Vagina (tissue), 2 donors: ENCODE measurements around the gene RIN3. TPM values are rescaled to one million over a fixed set of nuclear protein-coding genes. Genes with fewer than 3 reads are reported as not detected.

Source experiments
- DNase-seq, 2 donors: peaks; one replicate each; pipeline ENCODE4 v3.0.0-alpha.2; 2017; ENCODE audit errors: extremely low spot score in 2 of 2
- H3K27ac ChIP-seq: fragments of 200-600 bp; sonication (generic); one replicate; pipeline ENCODE4 v1.5.1; 2019
- H3K27me3 ChIP-seq: fragments of 200-600 bp; sonication (generic); one replicate; pipeline ENCODE4 v1.5.1; 2019
- H3K36me3 ChIP-seq, 2 donors: fragments of 200-600 bp; sonication (generic); one replicate each; pipeline ENCODE4 v1.5.1; 2017 to 2019
- H3K4me1 ChIP-seq: fragments of 200-600 bp; sonication (generic); one replicate; pipeline ENCODE4 v1.5.1; 2019
- H3K4me3 ChIP-seq, 2 donors: fragments of 200-600 bp; sonication (generic); 1 replicate in 1 of 2; 2 replicates in 1 of 2; pipeline ENCODE4 v1.5.1; 2016 to 2019
- H3K9me3 ChIP-seq: fragments of 200-600 bp; sonication (generic); one replicate; pipeline ENCODE4 v1.5.1; 2019
- POLR2A ChIP-seq, 2 donors: fragments of 450-650 bp; IDR thresholded peaks; one replicate each; pipeline ENCODE4 v1.6.1; 2017; ENCODE audit warnings: antibody characterized with exemption in 2 of 2, mild to moderate bottlenecking in 2 of 2, moderate library complexity in 2 of 2
- POLR2AphosphoS5 ChIP-seq, 2 donors: sonication (generic); formaldehyde crosslinking; IDR thresholded peaks; one replicate each; pipeline ENCODE4 v1.9.0; 2017; ENCODE audit warnings: antibody characterized with exemption in 2 of 2, mild to moderate bottlenecking in 2 of 2, low read depth in 1 of 2; ENCODE audit not compliant: insufficient read depth in 1 of 2
- intact Hi-C: fragments of 100-400 bp; cut with DNase I; formaldehyde crosslinking; loops from one replicate; pipeline ENCODE4 v1.15.1; 2023
- total RNA-seq: library from RNA; depleted of rRNA; stranded (reverse); fragments of >200 nt; gene quantifications from one replicate; pipeline ENCODE4 v1.2.3, GENCODE V29; 2016
- TF ChIP-seq, protein P1 (sequence below), 3 experiments: fragments of 450-650 bp in 2 of 3; fragments of 200-600 bp in 1 of 3; sonication (generic) in 1 of 3; IDR thresholded peaks; one replicate each; pipeline ENCODE4 v1.5.1; 2017 to 2019; ENCODE audit warnings: antibody characterized with exemption in 3 of 3, mild to moderate bottlenecking in 2 of 3, moderate library complexity in 2 of 3

Gene RIN3
- total RNA-seq, 1 donor from 2014 or later: 22.6 TPM

DNA sequence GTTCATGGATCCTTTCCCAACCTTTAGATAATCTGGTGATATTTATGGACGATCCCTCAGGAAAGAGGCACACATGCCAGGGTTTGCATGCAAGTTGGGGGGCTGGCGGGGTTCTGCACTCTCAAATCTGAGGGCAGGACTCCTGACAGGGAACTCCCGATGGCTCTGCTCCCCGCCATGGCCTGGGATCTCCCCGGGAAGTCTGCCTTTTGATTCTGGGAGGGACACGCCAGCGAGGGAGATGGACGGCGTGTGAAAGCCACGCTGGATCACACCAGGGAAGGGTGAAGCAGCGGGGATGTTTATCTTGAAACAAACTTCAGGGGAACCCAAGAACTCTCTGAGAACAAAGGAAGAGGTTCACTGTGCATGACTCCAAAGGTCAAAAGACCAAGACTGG lies 191.2 kb downstream of the RIN3 start:
- no peaks in the 10 kb centered on the region for H3K9me3 ChIP-seq
- no peak overlapping the region for H3K4me3 ChIP-seq
- no peaks in the 10 kb centered on the region for H3K27me3 ChIP-seq
- TF ChIP-seq, protein P1, sequence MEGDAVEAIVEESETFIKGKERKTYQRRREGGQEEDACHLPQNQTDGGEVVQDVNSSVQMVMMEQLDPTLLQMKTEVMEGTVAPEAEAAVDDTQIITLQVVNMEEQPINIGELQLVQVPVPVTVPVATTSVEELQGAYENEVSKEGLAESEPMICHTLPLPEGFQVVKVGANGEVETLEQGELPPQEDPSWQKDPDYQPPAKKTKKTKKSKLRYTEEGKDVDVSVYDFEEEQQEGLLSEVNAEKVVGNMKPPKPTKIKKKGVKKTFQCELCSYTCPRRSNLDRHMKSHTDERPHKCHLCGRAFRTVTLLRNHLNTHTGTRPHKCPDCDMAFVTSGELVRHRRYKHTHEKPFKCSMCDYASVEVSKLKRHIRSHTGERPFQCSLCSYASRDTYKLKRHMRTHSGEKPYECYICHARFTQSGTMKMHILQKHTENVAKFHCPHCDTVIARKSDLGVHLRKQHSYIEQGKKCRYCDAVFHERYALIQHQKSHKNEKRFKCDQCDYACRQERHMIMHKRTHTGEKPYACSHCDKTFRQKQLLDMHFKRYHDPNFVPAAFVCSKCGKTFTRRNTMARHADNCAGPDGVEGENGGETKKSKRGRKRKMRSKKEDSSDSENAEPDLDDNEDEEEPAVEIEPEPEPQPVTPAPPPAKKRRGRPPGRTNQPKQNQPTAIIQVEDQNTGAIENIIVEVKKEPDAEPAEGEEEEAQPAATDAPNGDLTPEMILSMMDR (IDR thresholded peaks at IDR 0.05): no peak
- TF ChIP-seq POLR2A (IDR thresholded peaks at IDR 0.05) (no peak), POLR2AphosphoS5 (IDR thresholded peaks at IDR 0.05; ENCODE audit: insufficient read depth in 1 of 2, low read depth in 1 of 2) (no peak)
- peaks cover 5 to 34% of the 10 kb centered on the region in 2 donors for H3K36me3 ChIP-seq
- intact Hi-C loops: no loop called here
- no peaks in the 10 kb centered on the region for H3K4me1 ChIP-seq
- no peak overlapping the region for H3K27ac ChIP-seq
- no peak for DNase-seq

DNA sequence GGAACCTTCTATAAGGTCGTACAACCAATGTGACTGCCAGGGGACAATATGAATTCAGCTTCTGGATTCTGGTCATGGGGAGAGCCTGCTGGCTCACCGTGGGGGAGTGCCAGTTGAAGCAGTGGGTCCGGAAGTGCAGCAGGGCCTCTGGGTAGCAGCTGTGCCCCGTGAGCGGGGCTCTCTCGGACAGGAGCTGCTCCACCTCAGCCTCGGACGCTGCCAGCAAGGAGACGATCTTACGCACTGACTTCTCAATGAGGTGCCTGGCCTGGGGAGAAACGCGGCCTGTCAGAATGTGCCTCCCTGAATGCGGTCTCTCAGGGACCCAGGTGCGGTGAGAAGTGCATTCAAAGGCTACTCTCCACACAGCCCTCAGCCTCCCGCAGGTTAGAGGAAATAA lies 192.8 kb downstream of the RIN3 start:
- no peaks in the 10 kb centered on the region for H3K4me1 ChIP-seq
- DNase-seq: no peak
- TF ChIP-seq POLR2AphosphoS5 (IDR thresholded peaks at IDR 0.05; ENCODE audit: insufficient read depth in 1 of 2, low read depth in 1 of 2): no peak
- no peak for TF ChIP-seq POLR2A (IDR thresholded peaks at IDR 0.05)
- TF ChIP-seq, protein P1 (IDR thresholded peaks at IDR 0.05): no peak
- no peak overlapping the region for H3K27ac ChIP-seq
- peaks cover 5 to 49% of the 10 kb centered on the region in 2 donors for H3K36me3 ChIP-seq
- H3K9me3 ChIP-seq: no peaks in the 10 kb centered on the region
- no peak overlapping the region for H3K4me3 ChIP-seq
- H3K27me3 ChIP-seq: no peaks in the 10 kb centered on the region
- intact Hi-C loops: no loop called here

DNA sequence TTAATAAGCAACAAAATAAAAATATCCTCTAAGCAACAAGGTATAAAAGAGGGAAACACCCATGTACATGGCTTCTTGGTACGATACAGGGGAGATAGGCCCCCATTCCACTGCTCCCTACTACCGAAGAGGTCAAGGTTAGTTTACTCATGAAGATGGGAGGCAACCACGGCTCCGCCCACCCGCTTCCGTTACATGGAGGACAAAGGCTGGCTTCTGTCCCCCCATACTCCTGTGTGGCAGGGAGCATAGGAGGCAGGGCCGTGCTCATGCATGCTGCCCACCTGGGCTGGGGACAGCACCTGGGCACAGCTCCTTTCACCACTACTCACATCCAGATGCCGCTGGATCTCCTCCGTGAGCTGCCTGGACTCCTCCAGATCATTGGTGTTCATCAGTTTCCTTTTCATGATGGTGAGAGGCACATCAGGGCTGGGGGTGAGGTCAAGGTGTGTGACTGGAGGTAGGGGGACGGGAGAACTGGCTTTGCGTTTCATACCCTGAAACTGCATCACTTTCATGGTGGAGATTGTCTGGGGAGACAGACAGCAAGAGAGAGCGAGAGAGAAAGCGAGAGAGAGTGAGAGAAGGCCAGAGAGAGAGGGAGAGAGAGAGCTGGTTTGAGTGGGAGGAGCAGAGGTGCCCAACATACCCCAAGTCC lies 195.9 kb downstream of the RIN3 start:
- intact Hi-C loops: no loop called here
- no peak overlapping the region for H3K4me3 ChIP-seq
- no peak for TF ChIP-seq POLR2A (IDR thresholded peaks at IDR 0.05)
- no peak for TF ChIP-seq POLR2AphosphoS5 (IDR thresholded peaks at IDR 0.05; ENCODE audit: insufficient read depth in 1 of 2, low read depth in 1 of 2)
- TF ChIP-seq, protein P1 (IDR thresholded peaks at IDR 0.05): no peak
- no peak for DNase-seq
- peaks cover 0 to 37% of the 10 kb centered on the region in 2 donors for H3K36me3 ChIP-seq
- no peaks in the 10 kb centered on the region for H3K9me3 ChIP-seq
- no peaks in the 10 kb centered on the region for H3K4me1 ChIP-seq
- H3K27ac ChIP-seq: no peak overlapping the region
- H3K27me3 ChIP-seq: no peaks in the 10 kb centered on the region

- Histone ChIP-seq H3K27ac (no peak overlapping the region), H3K27me3 (no peaks in the 10 kb centered on the region), H3K4me1 (no peaks in the 10 kb centered on the region), H3K4me3 (no peak overlapping the region), H3K36me3 (peaks cover 0 to 32% of the 10 kb centered on the region in 2 donors), H3K9me3 (no peaks in the 10 kb centered on the region)
- intact Hi-C loops: loop anchor here (10.0 kb wide), 1 partner anchor 75 kb away; no protein-coding TSS in a partner anchor
- TF ChIP-seq POLR2AphosphoS5 (IDR thresholded peaks at IDR 0.05; ENCODE audit: insufficient read depth in 1 of 2, low read depth in 1 of 2) (no peak), POLR2A (IDR thresholded peaks at IDR 0.05) (no peak)
- TF ChIP-seq, protein P1 (IDR thresholded peaks at IDR 0.05): no peak
- DNase-seq: no peak
These were observed 196.4 kb downstream of the RIN3 start for GRCh38 chr14:92710001-92710341.

- H3K4me1 ChIP-seq: no peaks in the 10 kb centered on the region
- TF ChIP-seq, protein P1 (IDR thresholded peaks at IDR 0.05): no peak
- TF ChIP-seq POLR2A (IDR thresholded peaks at IDR 0.05): no peak
- no peak for TF ChIP-seq POLR2AphosphoS5 (IDR thresholded peaks at IDR 0.05; ENCODE audit: insufficient read depth in 1 of 2, low read depth in 1 of 2)
- intact Hi-C loops: loop anchor here (10.0 kb wide), 1 partner anchor 73 kb away; no protein-coding TSS in a partner anchor
- H3K9me3 ChIP-seq: no peaks in the 10 kb centered on the region
- no peak overlapping the region for H3K27ac ChIP-seq
- H3K27me3 ChIP-seq: no peaks in the 10 kb centered on the region
- H3K36me3 ChIP-seq: peaks cover 0 to 31% of the 10 kb centered on the region in 2 donors
- no peak for DNase-seq
- no peak overlapping the region for H3K4me3 ChIP-seq
These were observed 198.5 kb downstream of the RIN3 start for GRCh38 chr14:92711976-92712653.
